Head of caudate nucleus (tissue), 42 donors: ENCODE results near the gene EIF2S3B.

Experiments
- DNase-seq, 42 donors: peaks; one replicate each; pipeline versions ENCODE4 v3.0.0 to v3.0.0-alpha.2; 2020 to 2021; ENCODE audit warnings: mixed read lengths in 7 of 42
- intact Hi-C: fragments of 100-400 bp; cut with DNase I; formaldehyde crosslinking; loops from one replicate; pipeline ENCODE4 v1.15.0; 2022

The EIF2S3B gene

GRCh38 chr12:10551375-10551774 lies 45.7 kb downstream of the EIF2S3B start:
- DNase-seq, result no peak
- intact Hi-C loops, result no loop called here

- intact Hi-C loops, result no loop called here
- DNase-seq, result no peak
Observed at GRCh38 chr12:10553148-10553547, 47.5 kb downstream of the EIF2S3B start.

GRCh38 chr12:10554228-10554755 lies 48.6 kb downstream of the EIF2S3B start:
- intact Hi-C loops, result no loop called here
- DNase-seq, result no peak

- intact Hi-C loops, result no loop called here
- DNase-seq, result no peak
Observed at GRCh38 chr12:10554756-10555481, 49.2 kb downstream of the EIF2S3B start.

- intact Hi-C loops, result no loop called here
- no peak for DNase-seq
Observed at GRCh38 chr12:10557329-10557728, 51.6 kb downstream of the EIF2S3B start.

- intact Hi-C loops, result no loop called here
Observed at GRCh38 chr12:10557766-10558165, 52.1 kb downstream of the EIF2S3B start.

More at GRCh38 chr12:10557766-10558165, 52.1 kb downstream of the EIF2S3B start:
- no peak for DNase-seq
